Neural progenitor cell (in vitro differentiated cells): Measurements from ENCODE around the gene INHA. TPM values are rescaled to one million over a fixed set of nuclear protein-coding genes. Genes with fewer than 3 reads are reported as not detected.

Experiments
- DNase-seq: peaks from one replicate; pipeline ENCODE4 v3.0.0-alpha.2; 2016; ENCODE audit warnings: low spot score
- H2AFZ ChIP-seq: fragments of 200-600 bp; sonication (generic); replicated peaks from 2 replicates; pipeline ENCODE4 v1.6.1; 2016; ENCODE audit warnings: antibody characterized with exemption
- H3F3A ChIP-seq: fragments of 200-600 bp; sonication (generic); 2 replicates; pipeline ENCODE4 v1.6.1; 2016; ENCODE audit warnings: antibody characterized with exemption, low read depth
- H3K27ac ChIP-seq: fragments of 200-600 bp; sonication (generic); 2 replicates; pipeline ENCODE4 v1.5.1; 2016; ENCODE audit warnings: mild to moderate bottlenecking
- H3K27me3 ChIP-seq: fragments of 200-600 bp; sonication (generic); 2 replicates; pipeline ENCODE4 v1.6.1; 2016; ENCODE audit warnings: mild to moderate bottlenecking, moderate library complexity
- H3K36me3 ChIP-seq: fragments of 200-600 bp; sonication (generic); 2 replicates; pipeline ENCODE4 v1.5.1; 2016
- H3K4me1 ChIP-seq: fragments of 200-600 bp; sonication (generic); 2 replicates; pipeline ENCODE4 v1.6.1; 2016; ENCODE audit warnings: mixed run types
- H3K4me2 ChIP-seq: fragments of 200-600 bp; sonication (generic); 2 replicates; pipeline ENCODE4 v1.6.1; 2016
- H3K4me3 ChIP-seq: fragments of 200-600 bp; sonication (generic); 2 replicates; pipeline ENCODE4 v1.5.1; 2016
- H3K79me2 ChIP-seq: fragments of 200-600 bp; sonication (generic); 2 replicates; pipeline ENCODE4 v1.6.1; 2016; ENCODE audit warnings: low read depth
- H3K9ac ChIP-seq: fragments of 200-600 bp; sonication (generic); 2 replicates; pipeline ENCODE4 v1.6.1; 2016
- H3K9me3 ChIP-seq: fragments of 200-600 bp; sonication (generic); 2 replicates; pipeline ENCODE4 v1.5.1; 2016; ENCODE audit warnings: low read depth
- H4K20me1 ChIP-seq: fragments of 200-600 bp; sonication (generic); 2 replicates; pipeline ENCODE4 v1.6.1; 2016; ENCODE audit warnings: low read depth
- H3K27ac Mint-ChIP-seq: 3 replicates; pipeline ENCODE4 v1.8.0; 2021; ENCODE audit warnings: mixed read lengths
- H3K27me3 Mint-ChIP-seq: 2 replicates; pipeline ENCODE4 v1.8.0; 2022; ENCODE audit warnings: low read depth, mild to moderate bottlenecking, inconsistent platforms, moderate library complexity, mixed read lengths; ENCODE audit not compliant: insufficient read depth
- H3K36me3 Mint-ChIP-seq: 3 replicates; pipeline ENCODE4 v1.8.0; 2021; ENCODE audit warnings: mixed read lengths
- H3K4me1 Mint-ChIP-seq: 3 replicates; pipeline ENCODE4 v1.8.0; 2021; ENCODE audit warnings: mixed read lengths
- H3K4me3 Mint-ChIP-seq: 3 replicates; pipeline ENCODE4 v1.8.0; 2021; ENCODE audit warnings: mild to moderate bottlenecking, moderate library complexity, mixed read lengths
- H3K9me3 Mint-ChIP-seq: 3 replicates; pipeline ENCODE4 v1.8.0; 2020; ENCODE audit warnings: mixed read lengths
- CTCF ChIP-seq: fragments of 200-600 bp; sonication (generic); IDR thresholded peaks from 2 replicates; pipeline ENCODE4 v1.5.1; 2017; ENCODE audit warnings: antibody characterized with exemption, mild to moderate bottlenecking
- EZH2 ChIP-seq: fragments of 200-600 bp; sonication (generic); IDR thresholded peaks from 2 replicates; pipeline ENCODE4 v1.6.1; 2017; ENCODE audit warnings: antibody characterized with exemption, mild to moderate bottlenecking, moderate library complexity
- EZH2phosphoT487 ChIP-seq: fragments of 200-600 bp; sonication (generic); IDR thresholded peaks from 2 replicates; pipeline ENCODE4 v1.6.1; 2017; ENCODE audit warnings: antibody characterized with exemption
- total RNA-seq: library from RNA; depleted of rRNA; stranded (reverse); fragments of >200 nt; gene quantifications from 2 replicates; pipeline ENCODE4 v1.2.3, GENCODE V29; 2015; ENCODE audit warnings: low replicate concordance

Gene INHA
- total RNA-seq, 1 donor from 2014 or later, result not detected

GRCh38 chr2:219560037-219560892 lies 11.8 kb upstream of the INHA start:
- no peak overlapping the region for H3K4me2 ChIP-seq
- H4K20me1 ChIP-seq, result peaks cover 13% of the 10 kb centered on the region
- Mint-ChIP-seq H3K4me3 (no peak overlapping the region), H3K36me3 (peaks cover 23% of the 10 kb centered on the region), H3K27ac (no peak overlapping the region), H3K9me3 (peaks cover 2% of the 10 kb centered on the region), H3K27me3 (peaks cover 7% of the 10 kb centered on the region), H3K4me1 (peaks cover 9% of the 10 kb centered on the region)
- no peaks in the 10 kb centered on the region for H3K36me3 ChIP-seq
- H3K9me3 ChIP-seq, result no peaks in the 10 kb centered on the region
- no peak overlapping the region for H3K4me3 ChIP-seq
- H3K4me1 ChIP-seq, result no peaks in the 10 kb centered on the region
- H3K79me2 ChIP-seq, result no peaks in the 10 kb centered on the region
- H3K9ac ChIP-seq, result no peak overlapping the region
- TF ChIP-seq EZH2phosphoT487, result no peak
- no peak for TF ChIP-seq EZH2
- TF ChIP-seq CTCF, result peak; percentile 81
- H3K27ac ChIP-seq, result no peak overlapping the region
- DNase-seq, result no peak
- peaks cover 5% of the 10 kb centered on the region for H3F3A ChIP-seq
- H3K27me3 ChIP-seq, result no peaks in the 10 kb centered on the region
- H2AFZ ChIP-seq, result no peak overlapping the region

GRCh38 chr2:219560893-219561178 lies 11.3 kb upstream of the INHA start:
- H3K4me3 Mint-ChIP-seq, result no peak overlapping the region

GRCh38 chr2:219561179-219562048 lies 10.7 kb upstream of the INHA start:
- no peaks in the 10 kb centered on the region for H3K36me3 ChIP-seq
- no peaks in the 10 kb centered on the region for H3K9me3 ChIP-seq
- TF ChIP-seq EZH2phosphoT487, result no peak
- no peak for TF ChIP-seq EZH2
- no peak for TF ChIP-seq CTCF
- Mint-ChIP-seq H3K9me3 (peaks cover 3% of the 10 kb centered on the region), H3K27ac (peak overlapping the region; percentile 46), H3K36me3 (peaks cover 28% of the 10 kb centered on the region), H3K4me3 (no peak overlapping the region), H3K27me3 (peaks cover 10% of the 10 kb centered on the region), H3K4me1 (peaks cover 10% of the 10 kb centered on the region)
- no peak overlapping the region for H3K4me2 ChIP-seq
- no peaks in the 10 kb centered on the region for H3K79me2 ChIP-seq
- H3K4me1 ChIP-seq, result no peaks in the 10 kb centered on the region
- H4K20me1 ChIP-seq, result peaks cover 13% of the 10 kb centered on the region
- H3K9ac ChIP-seq, result no peak overlapping the region
- no peak overlapping the region for H3K4me3 ChIP-seq
- no peak overlapping the region for H2AFZ ChIP-seq
- no peak for DNase-seq
- no peak overlapping the region for H3K27ac ChIP-seq
- H3K27me3 ChIP-seq, result no peaks in the 10 kb centered on the region
- H3F3A ChIP-seq, result peaks cover 5% of the 10 kb centered on the region

More at GRCh38 chr2:219560893-219561178, 11.3 kb upstream of the INHA start:
- H4K20me1 ChIP-seq, result peaks cover 13% of the 10 kb centered on the region
- peaks cover 2% of the 10 kb centered on the region for H3K9me3 Mint-ChIP-seq
- no peak overlapping the region for H3K4me3 ChIP-seq
- H3K27ac Mint-ChIP-seq, result peak overlapping the region; percentile 12
- H3F3A ChIP-seq, result peaks cover 5% of the 10 kb centered on the region
- no peak for TF ChIP-seq EZH2phosphoT487
- TF ChIP-seq EZH2, result no peak
- no peak for TF ChIP-seq CTCF
- H3K36me3 Mint-ChIP-seq, result peaks cover 23% of the 10 kb centered on the region
- H3K27me3 ChIP-seq, result no peaks in the 10 kb centered on the region
- H3K27ac ChIP-seq, result no peak overlapping the region
- H3K9ac ChIP-seq, result no peak overlapping the region
- H3K27me3 Mint-ChIP-seq, result peaks cover 9% of the 10 kb centered on the region
- H3K4me1 ChIP-seq, result no peaks in the 10 kb centered on the region
- no peak overlapping the region for H2AFZ ChIP-seq
- H3K4me1 Mint-ChIP-seq, result peaks cover 9% of the 10 kb centered on the region
- no peaks in the 10 kb centered on the region for H3K9me3 ChIP-seq
- H3K36me3 ChIP-seq, result no peaks in the 10 kb centered on the region
- no peaks in the 10 kb centered on the region for H3K79me2 ChIP-seq
- H3K4me2 ChIP-seq, result no peak overlapping the region
- DNase-seq, result no peak
